Cardiac fibroblast (primary cell): ENCODE measurements around the gene MRI1.

Experiments
- DNase-seq, 2 donors: peaks; one replicate each; pipeline versions ENCODE4 v3.0.0 to v3.0.0-alpha.2; 2010; ENCODE audit warnings: low read depth in 2 of 2
- H3K4me3 ChIP-seq, 2 donors: replicated peaks in 1 of 2; 1 replicate in 1 of 2; 2 replicates in 1 of 2; pipeline ENCODE4 v1.5.1; 2011; ENCODE audit warnings: low read depth in 2 of 2, low read length in 2 of 2, mild to moderate bottlenecking in 2 of 2, moderate library complexity in 1 of 2
- CTCF ChIP-seq: IDR thresholded peaks from one replicate; pipeline ENCODE4 v1.5.1; 2011; ENCODE audit warnings: low read depth, mild to moderate bottlenecking, low read length, inconsistent platforms

MRI1 gene

DNA sequence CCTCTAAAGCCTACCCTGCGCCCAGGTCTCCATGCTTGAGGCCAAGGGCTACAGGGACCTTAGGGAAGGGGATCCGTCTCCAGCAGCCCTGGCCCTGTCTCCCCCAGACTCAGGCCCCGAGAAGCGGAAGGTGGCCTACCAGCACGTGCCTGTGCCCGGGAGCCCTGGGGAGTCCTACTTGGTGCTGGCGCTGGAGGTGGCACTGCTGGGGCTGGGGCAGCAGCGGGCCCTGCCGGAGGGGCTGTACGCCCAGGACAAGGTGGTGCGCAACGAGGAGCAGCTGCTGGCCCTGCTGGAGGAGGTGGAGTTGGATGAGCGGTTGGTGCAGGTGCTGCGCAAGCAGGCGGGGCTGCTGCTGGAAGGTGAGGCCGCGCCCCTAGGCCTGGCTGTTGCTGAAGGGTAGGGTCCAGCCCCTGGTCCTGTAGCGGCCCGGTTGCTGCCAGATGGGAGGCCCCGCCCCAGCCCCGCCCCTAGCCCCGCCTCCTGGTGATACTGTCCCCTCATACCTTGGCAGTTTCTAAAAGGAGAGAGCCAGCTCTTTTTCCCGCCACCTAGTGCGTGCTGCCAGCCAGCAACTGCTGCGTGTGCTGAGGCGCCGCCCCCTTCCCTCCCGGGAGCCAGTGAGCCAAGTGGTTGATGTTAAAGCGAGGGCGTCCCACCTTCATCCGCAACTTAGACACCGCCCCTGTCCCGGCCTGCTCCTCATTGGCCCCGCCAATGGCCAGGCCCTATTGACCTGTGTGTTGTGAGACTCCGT is 53.5 kb downstream of the MRI1 start:
- no peak for TF ChIP-seq CTCF
- DNase-seq: peak in 1 of 2 donors; percentile 13
- H3K4me3 ChIP-seq: no peak overlapping the region

- no peak for TF ChIP-seq CTCF
- no peak for DNase-seq
These were observed 54.9 kb downstream of the MRI1 start for GRCh38 chr19:13819238-13819637.

DNA sequence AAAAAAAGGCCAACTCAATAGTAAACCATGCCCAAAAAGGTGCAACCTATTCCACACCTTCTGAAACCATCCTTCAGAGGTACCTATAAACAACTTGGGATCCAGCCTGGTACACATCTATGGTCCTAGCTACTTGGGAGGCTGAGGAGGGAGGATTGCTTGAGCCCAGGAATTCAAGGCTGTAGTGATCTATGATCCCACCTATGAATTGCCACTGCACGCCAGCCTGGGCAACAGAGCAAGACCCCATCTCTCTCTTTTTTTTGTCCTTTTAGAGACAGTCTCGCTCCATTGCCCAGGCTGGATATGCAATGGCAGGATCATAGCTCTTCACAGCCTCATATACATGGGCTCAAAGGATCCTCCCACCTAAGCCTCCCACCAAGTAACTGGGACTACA is 57.0 kb downstream of the MRI1 start:
- no peak for DNase-seq
- TF ChIP-seq CTCF: no peak
- H3K4me3 ChIP-seq: no peak overlapping the region

More at GRCh38 chr19:13819238-13819637, 54.9 kb downstream of the MRI1 start:
- H3K4me3 ChIP-seq: no peak overlapping the region

DNA sequence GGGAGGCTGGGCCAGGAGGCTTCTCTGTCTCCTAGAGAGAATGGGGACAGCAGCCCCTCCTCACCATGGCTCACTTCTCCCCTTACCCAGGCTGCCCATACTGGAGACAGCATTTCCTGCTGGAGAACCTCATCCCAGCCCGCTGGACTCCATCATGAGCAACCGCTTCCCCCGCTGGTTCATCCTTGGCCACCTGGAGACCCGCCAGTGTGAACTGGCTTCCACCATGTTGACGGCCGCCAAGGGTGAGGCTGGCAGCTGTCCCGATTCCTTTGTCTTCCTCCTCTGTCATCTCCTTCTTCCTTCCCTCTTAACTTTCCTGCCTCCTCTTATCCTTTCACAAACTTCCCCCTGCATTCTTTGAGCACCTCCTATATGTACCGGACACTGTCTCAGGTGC is 58.9 kb downstream of the MRI1 start:
- no peak for TF ChIP-seq CTCF
- no peak overlapping the region for H3K4me3 ChIP-seq
- DNase-seq: peak in 1 of 2 donors; percentile 26
